Measurements from ENCODE around the gene INPP1. TPM values are rescaled to one million over a fixed set of nuclear protein-coding genes. Genes with fewer than 3 reads are reported as not detected.
"Not testable (repeated sequence)": the region's sequence is repeated elsewhere in the genome, so short reads cannot be mapped to it uniquely, and the experiment has no call there.

INPP1 gene
- total RNA-seq: 1 to 10 TPM; 1.7 to 3.5 TPM
- polyA plus RNA-seq (2013, experiment 1 of 2): 5.5 TPM
- polyA plus RNA-seq (2013, experiment 2 of 2): 5.1 TPM
- long read RNA-seq, experiment 1, partial matches to known transcripts: 0 of 1 reads
- long read RNA-seq, experiment 1, other reads (novel, unspliced or antisense): 0 of 1 reads
- long read RNA-seq, experiment 2, partial matches to known transcripts: 0 of 3 reads
- long read RNA-seq, experiment 2, other reads (novel, unspliced or antisense): 1 of 3 reads
- long read RNA-seq, experiment 3, transcript INPP1-201 (6 exons, 1,919 nt): major isoform, 6 of 6 reads
- long read RNA-seq, experiment 3, partial matches to known transcripts: 0 of 6 reads
- long read RNA-seq, experiment 3, other reads (novel, unspliced or antisense): 0 of 6 reads
- long read RNA-seq, experiment 4, partial matches to known transcripts: 0 of 3 reads
- long read RNA-seq, experiment 4, other reads (novel, unspliced or antisense): 1 of 3 reads

GRCh38 chr2:190343536-190344275 lies at the start of gene INPP1:
Gene INPP1 (plus strand): TSS chr2:190343589. CDS start chr2:190360103, 16,514 bp downstream.
- H3K36me3 ChIP-seq (ENCODE audit: control insufficient read depth, insufficient read depth, low read length): no peaks in the 10 kb centered on the region
- Mint-ChIP-seq H3K27ac (no peak within 1 kb of the TSS), H3K4me1 (peaks cover 6% of the 10 kb centered on the region), H3K4me3 (peak within 1 kb of the TSS; percentile 61), H3K9me3 (no peaks in the 10 kb centered on the region), H3K27me3 (ENCODE audit: insufficient read depth) (no peaks in the 10 kb centered on the region), H3K36me3 (ENCODE audit: low read depth) (no peaks in the 10 kb centered on the region)
- no peaks in the 10 kb centered on the region for H3K9me3 ChIP-seq (ENCODE audit: control insufficient read depth, low read length)
- no peak within 1 kb of the TSS for H3K27ac ChIP-seq (ENCODE audit: low read depth, low read length)
- DNase-seq: peak; percentile 86
- peak within 1 kb of the TSS; percentile 83 for H3K4me3 ChIP-seq (ENCODE audit: low read length)
- H3K9ac ChIP-seq (ENCODE audit: extremely low read depth, low read length, poor library complexity, severe bottlenecking): peak within 1 kb of the TSS; percentile 30
- TF ChIP-seq CTCF (conservative IDR thresholded peaks at IDR 0.05): no peak
- no peaks in the 10 kb centered on the region for H3K4me1 ChIP-seq (ENCODE audit: control insufficient read depth, insufficient read depth, low read length)
- 4% methylated on average over 4 to 99 of the region's 99 CpGs for WGBS, 2 experiments (ENCODE audit: insufficient coverage in 1 of 2, insufficient read length in 1 of 2)
- H3K27me3 ChIP-seq (ENCODE audit: control insufficient read depth, insufficient read depth, low read length, poor library complexity, severe bottlenecking): no peaks in the 10 kb centered on the region

GRCh38 chr2:190297880-190298279 lies 45.5 kb upstream of the INPP1 start:
- DNase-seq; H3K4me3 ChIP-seq (ENCODE audit: low read length); H3K27ac ChIP-seq (ENCODE audit: low read depth, low read length); H3K9ac ChIP-seq (ENCODE audit: extremely low read depth, low read length, poor library complexity, severe bottlenecking); H3K4me1 ChIP-seq (ENCODE audit: control insufficient read depth, insufficient read depth, low read length); H3K4me3 Mint-ChIP-seq; H3K27ac Mint-ChIP-seq; H3K27me3 ChIP-seq (ENCODE audit: control insufficient read depth, insufficient read depth, low read length, poor library complexity, severe bottlenecking); H3K27me3 Mint-ChIP-seq (ENCODE audit: insufficient read depth): not testable (repeated sequence)
- Mint-ChIP-seq H3K4me1 (peaks cover 19% of the 10 kb centered on the region), H3K9me3 (peaks cover 25% of the 10 kb centered on the region), H3K36me3 (ENCODE audit: low read depth) (peaks cover 59% of the 10 kb centered on the region)
- WGBS, 2 experiments (ENCODE audit: insufficient coverage in 1 of 2, insufficient read length in 1 of 2): 88 to 92% methylated on average over 1 of the region's 2 CpGs
- H3K36me3 ChIP-seq (ENCODE audit: control insufficient read depth, insufficient read depth, low read length): peaks cover 46% of the 10 kb centered on the region
- H3K9me3 ChIP-seq (ENCODE audit: control insufficient read depth, low read length): peaks cover 30% of the 10 kb centered on the region

- Mint-ChIP-seq H3K4me3 (no peak overlapping the region), H3K36me3 (ENCODE audit: low read depth) (peaks cover 52% of the 10 kb centered on the region), H3K27ac (peak overlapping the region; percentile 60), H3K27me3 (ENCODE audit: insufficient read depth) (no peaks in the 10 kb centered on the region), H3K9me3 (peaks cover 25% of the 10 kb centered on the region), H3K4me1 (peaks cover 27% of the 10 kb centered on the region)
- Histone ChIP-seq H3K4me1 (ENCODE audit: control insufficient read depth, insufficient read depth, low read length) (peaks cover 4% of the 10 kb centered on the region), H3K36me3 (ENCODE audit: control insufficient read depth, insufficient read depth, low read length) (peaks cover 32% of the 10 kb centered on the region), H3K9me3 (ENCODE audit: control insufficient read depth, low read length) (peaks cover 32% of the 10 kb centered on the region), H3K27ac (ENCODE audit: low read depth, low read length) (no peak overlapping the region), H3K27me3 (ENCODE audit: control insufficient read depth, insufficient read depth, low read length, poor library complexity, severe bottlenecking) (no peaks in the 10 kb centered on the region), H3K4me3 (ENCODE audit: low read length) (peak overlapping the region; percentile 67), H3K9ac (ENCODE audit: extremely low read depth, low read length, poor library complexity, severe bottlenecking) (no peak overlapping the region)
- no peak for TF ChIP-seq CTCF (conservative IDR thresholded peaks at IDR 0.05)
- no peak for DNase-seq
These were observed 42.4 kb upstream of the INPP1 start for GRCh38 chr2:190301032-190301431.

All from endodermal cell (in vitro differentiated cells).